Thyroid gland (tissue), 4 donors: ENCODE results near the gene SLC8B1.

Source experiments
- CTCF ChIP-seq, 6 experiments: fragments of 200-600 bp in 3 of 6; fragments of 450-650 bp in 3 of 6; sonication (generic) in 3 of 6; IDR thresholded peaks; one replicate each; pipeline ENCODE4 v1.5.1; 2016 to 2019; ENCODE audit warnings: antibody characterized with exemption in 6 of 6, mild to moderate bottlenecking in 2 of 6, inconsistent platforms in 1 of 6, moderate library complexity in 1 of 6
- POLR2A ChIP-seq, 2 donors: fragments of 450-650 bp; IDR thresholded peaks; one replicate each; pipeline ENCODE4 v1.6.1; 2017; ENCODE audit warnings: antibody characterized with exemption in 2 of 2, mild to moderate bottlenecking in 2 of 2, moderate library complexity in 1 of 2

- no peak for TF ChIP-seq CTCF (IDR thresholded peaks at IDR 0.05)
- TF ChIP-seq POLR2A (IDR thresholded peaks at IDR 0.05): no peak
These were observed 36.9 kb upstream of the SLC8B1 start for GRCh38 chr12:113371808-113372207.
